Breast epithelium (tissue), 3 donors: ENCODE data around the gene MYO1D.

Experiments used
- CTCF ChIP-seq, 3 donors: fragments of 450-650 bp; IDR thresholded peaks; one replicate each; pipeline ENCODE4 v1.5.1; 2016 to 2017; ENCODE audit warnings: antibody characterized with exemption in 3 of 3, mild to moderate bottlenecking in 3 of 3, moderate library complexity in 3 of 3
- POLR2A ChIP-seq: fragments of 450-650 bp; IDR thresholded peaks from one replicate; pipeline ENCODE4 v1.6.1; 2016; ENCODE audit warnings: antibody characterized with exemption, mild to moderate bottlenecking, moderate library complexity

GRCh38 chr17:32801193-32801592, 75.7 kb downstream of the MYO1D start:
- TF ChIP-seq CTCF (IDR thresholded peaks at IDR 0.05) (no peak), POLR2A (no peak)
